PC-9 (cell line): ENCODE data around the gene PRKG1. TPM values are rescaled to one million over a fixed set of nuclear protein-coding genes. Genes with fewer than 3 reads are reported as not detected.
"Not testable (repeated sequence)": the region's sequence is repeated elsewhere in the genome, so short reads cannot be mapped to it uniquely, and the experiment has no call there.

Experiments
- BruUV-seq: library from RNA; stranded (reverse); fragments of 400-500 nt; replicated peaks from 2 replicates; lab custom pipeline; 2021; lab: Mats Ljungman, UMichigan
- CTCF ChIA-PET: fragments of 300-600 bp; sonication (Branson Sonifier 250); formaldehyde crosslinking; loops from one replicate; lab custom pipeline; 2022; ENCODE audit warnings: antibody characterized with exemption; lab: Charles Lee
- POLR2A ChIA-PET: fragments of 300-600 bp; sonication (Branson Sonifier 250); formaldehyde crosslinking; loops from one replicate; lab custom pipeline; 2022; ENCODE audit warnings: antibody characterized with exemption; ENCODE audit not compliant: unreplicated experiment; lab: Charles Lee
- DNase-seq, 2 experiments: peaks; one replicate each; pipeline versions ENCODE4 v3.0.0 to v3.0.0-alpha.2; 2015 to 2022; ENCODE audit warnings: mixed read lengths in 1 of 2
- H2AFZ ChIP-seq: fragments of 200-600 bp; sonication (generic); 2 replicates; pipeline ENCODE4 v1.8.1; 2017; ENCODE audit warnings: antibody characterized with exemption
- H3F3A ChIP-seq: fragments of 200-600 bp; sonication (generic); 2 replicates; pipeline ENCODE4 v1.8.1; 2017; ENCODE audit warnings: antibody characterized with exemption, mild to moderate bottlenecking, low read depth; ENCODE audit not compliant: insufficient read depth
- H3K27ac ChIP-seq: fragments of 200-600 bp; sonication (generic); 2 replicates; pipeline ENCODE4 v1.6.1; 2016; ENCODE audit warnings: mixed run types
- H3K27me3 ChIP-seq: fragments of 200-600 bp; sonication (generic); 2 replicates; pipeline ENCODE4 v1.6.1; 2016; ENCODE audit warnings: low read depth, mixed run types; ENCODE audit not compliant: insufficient read depth
- H3K36me3 ChIP-seq: fragments of 200-600 bp; sonication (generic); 2 replicates; pipeline ENCODE4 v1.6.1; 2016; ENCODE audit warnings: low read depth, mixed run types
- H3K4me1 ChIP-seq: fragments of 200-600 bp; sonication (generic); replicated peaks from 2 replicates; pipeline ENCODE4 v1.6.1; 2016; ENCODE audit warnings: mixed run types; ENCODE audit not compliant: insufficient read depth
- H3K4me2 ChIP-seq: fragments of 200-600 bp; sonication (generic); 2 replicates; pipeline ENCODE4 v1.6.1; 2017; ENCODE audit warnings: mixed run types
- H3K4me3 ChIP-seq: fragments of 200-600 bp; sonication (generic); 2 replicates; pipeline ENCODE4 v1.6.1; 2016; ENCODE audit warnings: mixed run types
- H3K79me2 ChIP-seq: fragments of 200-600 bp; sonication (generic); 2 replicates; pipeline ENCODE4 v1.6.1; 2017; ENCODE audit warnings: low read depth, mixed run types
- H3K9me2 ChIP-seq: fragments of 200-600 bp; sonication (generic); 2 replicates; pipeline ENCODE4 v1.8.1; 2017; ENCODE audit warnings: mild to moderate bottlenecking; ENCODE audit not compliant: insufficient read depth
- H3K9me3 ChIP-seq: fragments of 200-600 bp; sonication (generic); 2 replicates; pipeline ENCODE4 v1.8.1; 2016; ENCODE audit warnings: low read depth; ENCODE audit not compliant: insufficient read depth
- H4K20me1 ChIP-seq: fragments of 200-600 bp; sonication (generic); 2 replicates; pipeline ENCODE4 v1.8.1; 2017; ENCODE audit not compliant: insufficient read depth
- CTCF ChIP-seq: fragments of 200-600 bp; sonication (generic); conservative IDR thresholded peaks from 2 replicates; pipeline ENCODE4 v1.6.1; 2017; ENCODE audit warnings: mixed run types, antibody characterized with exemption, mild to moderate bottlenecking, moderate library complexity
- EZH2 ChIP-seq: fragments of 200-600 bp; sonication (generic); IDR thresholded peaks from 2 replicates; pipeline ENCODE4 v1.8.0; 2017; ENCODE audit warnings: antibody characterized with exemption, low read depth
- intact Hi-C: fragments of 100-400 bp; cut with micrococcal nuclease; formaldehyde crosslinking; loops from one replicate; pipeline ENCODE4 v1.10.0; 2022; ENCODE audit not compliant: unreplicated experiment
- total RNA-seq: library from RNA; stranded (reverse); gene quantifications from 2 replicates; pipeline ENCODE4 v1.2.3, GENCODE V29; 2021

PRKG1 gene
- total RNA-seq, 1 experiment from 2014 or later = 0.70 TPM

GRCh38 chr10:51384971-51385370 lies 310.7 kb downstream of the PRKG1 start:
- no peaks in the 10 kb centered on the region for H3K79me2 ChIP-seq
- H3K4me2 ChIP-seq = no peak overlapping the region
- H2AFZ ChIP-seq = no peak overlapping the region
- no peaks in the 10 kb centered on the region for H3K4me1 ChIP-seq
- DNase-seq = no peak
- CTCF ChIA-PET = no interaction called here
- no peaks in the 10 kb centered on the region for H3K36me3 ChIP-seq
- H3K9me3 ChIP-seq = no peaks in the 10 kb centered on the region
- no peaks in the 10 kb centered on the region for H3F3A ChIP-seq
- no peaks in the 10 kb centered on the region for H3K9me2 ChIP-seq
- H3K4me3 ChIP-seq = no peak overlapping the region
- H3K27ac ChIP-seq = no peak overlapping the region
- H3K27me3 ChIP-seq = no peaks in the 10 kb centered on the region
- intact Hi-C loops = loop anchor here (5.0 kb wide), 1 partner anchor 617 kb away; no protein-coding TSS in a partner anchor
- no peaks in the 10 kb centered on the region for H4K20me1 ChIP-seq
- TF ChIP-seq CTCF (no peak), EZH2 (no peak)
- BruUV-seq = no TSS peak
- POLR2A ChIA-PET = no interaction called here

GRCh38 chr10:51386248-51386885 lies 312.1 kb downstream of the PRKG1 start:
- TF ChIP-seq CTCF = no peak
- H3K79me2 ChIP-seq = no peaks in the 10 kb centered on the region
- no peaks in the 10 kb centered on the region for H3K9me2 ChIP-seq
- no peaks in the 10 kb centered on the region for H3K4me1 ChIP-seq
- H3K4me3 ChIP-seq = no peak overlapping the region
- H3K9me3 ChIP-seq = no peaks in the 10 kb centered on the region
- H3K27me3 ChIP-seq = no peaks in the 10 kb centered on the region
- no peaks in the 10 kb centered on the region for H4K20me1 ChIP-seq
- POLR2A ChIA-PET = no interaction called here
- CTCF ChIA-PET = no interaction called here
- no peak overlapping the region for H2AFZ ChIP-seq
- intact Hi-C loops = loop anchor here (5.0 kb wide), 1 partner anchor 616 kb away; no protein-coding TSS in a partner anchor
- no peaks in the 10 kb centered on the region for H3F3A ChIP-seq
- no peaks in the 10 kb centered on the region for H3K36me3 ChIP-seq
- no peak overlapping the region for H3K4me2 ChIP-seq
- no peak for DNase-seq
- BruUV-seq = no TSS peak
- no peak overlapping the region for H3K27ac ChIP-seq

- no peak overlapping the region for H3K27ac ChIP-seq
- peak in 1 of 2 experiments; percentile 11 for DNase-seq
- H3K9me3 ChIP-seq = no peaks in the 10 kb centered on the region
- no peaks in the 10 kb centered on the region for H3K9me2 ChIP-seq
- intact Hi-C loops = loop anchor here (1.0 to 5.0 kb wide), 2 partner anchors 571 to 613 kb away; no protein-coding TSS in a partner anchor
- TF ChIP-seq EZH2 (no peak), CTCF (peak; percentile 81)
- H3F3A ChIP-seq = no peaks in the 10 kb centered on the region
- no TSS peak for BruUV-seq
- ChIA-PET POLR2A (no interaction called here), CTCF (interaction anchor here (0.6 to 1.1 kb wide), 2 partner anchors 133 to 614 kb away, joined by 4 to 5 read pairs; no protein-coding TSS in a partner anchor)
- H3K27me3 ChIP-seq = no peaks in the 10 kb centered on the region
- H3K4me1 ChIP-seq = no peaks in the 10 kb centered on the region
- no peak overlapping the region for H3K4me3 ChIP-seq
- H4K20me1 ChIP-seq = no peaks in the 10 kb centered on the region
- H3K79me2 ChIP-seq = no peaks in the 10 kb centered on the region
- no peak overlapping the region for H3K4me2 ChIP-seq
- no peak overlapping the region for H2AFZ ChIP-seq
- no peaks in the 10 kb centered on the region for H3K36me3 ChIP-seq
Observed at GRCh38 chr10:51389415-51390321, 315.4 kb downstream of the PRKG1 start.

- H3K4me2 ChIP-seq, H3K27ac ChIP-seq, H3K27me3 ChIP-seq, H3K4me1 ChIP-seq, POLR2A ChIA-PET, intact Hi-C loops, H3K9me3 ChIP-seq, H3K79me2 ChIP-seq, H4K20me1 ChIP-seq, H3K36me3 ChIP-seq, BruUV-seq, H3F3A ChIP-seq, H3K4me3 ChIP-seq, CTCF ChIA-PET, H3K9me2 ChIP-seq, DNase-seq, H2AFZ ChIP-seq: not testable (repeated sequence)
Observed at GRCh38 chr10:51393006-51393405, 318.7 kb downstream of the PRKG1 start.
